ENCODE measurements around the gene TRMO. TPM values are rescaled to one million over a fixed set of nuclear protein-coding genes. Genes with fewer than 3 reads are reported as not detected.

Gene TRMO, protein sequence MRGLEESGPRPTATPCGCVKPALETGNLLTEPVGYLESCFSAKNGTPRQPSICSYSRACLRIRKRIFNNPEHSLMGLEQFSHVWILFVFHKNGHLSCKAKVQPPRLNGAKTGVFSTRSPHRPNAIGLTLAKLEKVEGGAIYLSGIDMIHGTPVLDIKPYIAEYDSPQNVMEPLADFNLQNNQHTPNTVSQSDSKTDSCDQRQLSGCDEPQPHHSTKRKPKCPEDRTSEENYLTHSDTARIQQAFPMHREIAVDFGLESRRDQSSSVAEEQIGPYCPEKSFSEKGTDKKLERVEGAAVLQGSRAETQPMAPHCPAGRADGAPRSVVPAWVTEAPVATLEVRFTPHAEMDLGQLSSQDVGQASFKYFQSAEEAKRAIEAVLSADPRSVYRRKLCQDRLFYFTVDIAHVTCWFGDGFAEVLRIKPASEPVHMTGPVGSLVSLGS
- total RNA-seq (10 to 100 TPM in 2 of 4 donors, 1 to 10 TPM in 2; 7.0 to 11.7 (median 8.6) TPM), polyA plus RNA-seq (10 to 100 TPM in 1 of 3 donors, 1 to 10 TPM in 2; 6.7 to 13.9 (median 9.2) TPM)
- long read RNA-seq, donor 1, partial matches to known transcripts = 1 of 2 reads
- long read RNA-seq, donor 1, other reads (novel, unspliced or antisense) = 1 of 2 reads
- long read RNA-seq, donor 2, partial matches to known transcripts = 0 of 7 reads
- long read RNA-seq, donor 2, other reads (novel, unspliced or antisense) = 4 of 7 reads

DNA sequence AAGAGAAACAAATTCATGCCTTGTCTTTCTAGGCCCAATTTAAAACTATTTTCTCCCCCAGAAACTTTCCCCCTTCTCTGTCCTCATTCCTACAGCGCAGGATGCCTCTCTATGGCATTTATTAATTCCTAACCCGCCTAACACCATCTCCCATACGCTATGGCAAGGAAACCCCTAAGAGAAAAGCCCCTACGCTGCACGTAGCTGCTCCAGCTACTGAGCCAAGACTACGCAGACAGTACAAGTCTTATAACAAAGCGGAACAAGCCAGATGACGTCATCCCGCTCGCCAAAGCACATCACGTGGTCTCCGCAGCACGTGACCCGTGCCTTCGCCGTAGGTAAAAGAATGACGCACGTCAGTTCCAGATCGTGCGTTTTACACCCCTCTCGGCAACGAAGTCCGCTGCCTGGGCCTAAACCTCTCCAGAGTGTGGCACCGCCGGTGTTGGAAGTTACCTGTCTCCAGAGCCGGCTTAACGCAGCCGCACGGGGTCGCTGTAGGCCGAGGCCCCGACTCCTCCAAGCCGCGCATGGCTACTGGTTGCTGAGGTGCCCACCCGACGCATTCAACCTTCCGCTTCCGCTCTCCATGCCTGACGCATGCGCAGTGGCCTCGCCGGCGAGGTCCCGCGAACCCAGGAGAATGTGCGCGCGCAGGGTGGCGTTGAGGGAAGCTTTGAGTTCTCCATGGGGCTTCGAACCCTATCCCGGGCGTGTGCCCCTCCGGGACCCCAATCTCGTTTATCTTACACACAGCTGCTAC is at the start of gene TRMO:
Gene TRMO (minus strand): TSS at position 542 of the 766 bp plus-strand sequence. CDS start 7 bp downstream, at position 535.
- Histone ChIP-seq H3K27ac (peak within 1 kb of the TSS; percentile 96), H3K27me3 (ENCODE audit: insufficient read depth in 3 of 3, low read length in 2 of 3) (no peaks in the 10 kb centered on the region), H3K9me3 (no peaks in the 10 kb centered on the region), H3K4me1 (peaks cover 14% of the 10 kb centered on the region), H3K36me3 (ENCODE audit: insufficient read depth in 1 of 2, low read depth in 1 of 2) (no peaks in the 10 kb centered on the region), H3K4me3 (peak within 1 kb of the TSS; percentile 72)
- peak; percentile 64 for TF ChIP-seq CTCF (IDR thresholded peaks at IDR 0.05)
- DNase-seq = peak; percentile 98 to 99
- 0% methylated on average over 54 of the region's 54 CpGs for WGBS, 3 donors
- intact Hi-C loops (cut with DNase I) = loop anchor here (2.0 to 5.0 kb wide), 4 partner anchors 59 to 333 kb away; partner anchors contain the start of genes NANS (in 1 of the 2) and TBC1D2 (in 1 of the 2)
- ATAC-seq = peak; percentile 95 to 96 (median 95)

DNA sequence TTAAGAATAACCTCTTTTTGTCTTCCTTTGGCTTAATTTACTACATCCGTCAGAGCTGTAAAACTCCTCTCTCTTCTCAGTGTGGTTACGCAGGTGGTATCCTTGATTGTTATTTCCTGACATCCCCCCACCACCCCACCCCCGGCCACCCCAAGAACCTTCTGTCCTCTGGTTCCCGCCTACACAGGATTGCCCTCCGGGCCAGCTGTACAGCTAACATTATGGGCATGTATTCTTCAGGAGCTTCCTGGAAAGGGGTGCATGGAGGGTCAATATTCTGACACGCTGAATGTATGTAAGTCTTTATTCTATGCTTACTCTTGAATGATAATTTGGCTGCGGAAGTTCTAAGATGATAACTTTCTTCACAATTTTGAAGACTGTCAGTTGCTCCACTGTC is 47.9 kb upstream of the TRMO start:
- TF ChIP-seq CTCF (IDR thresholded peaks at IDR 0.05) = no peak
- ATAC-seq (no peak), DNase-seq (no peak)
- Histone ChIP-seq H3K4me3 (no peak overlapping the region), H3K4me1 (no peaks in the 10 kb centered on the region), H3K27ac (no peak overlapping the region), H3K27me3 (ENCODE audit: insufficient read depth in 3 of 3, low read length in 2 of 3) (peaks cover 0 to 8% (median 0%) of the 10 kb centered on the region in 3 donors), H3K9me3 (no peaks in the 10 kb centered on the region), H3K36me3 (ENCODE audit: insufficient read depth in 1 of 2, low read depth in 1 of 2) (no peaks in the 10 kb centered on the region)
- 54 to 63% (median 60%) methylated on average over 7 of the region's 7 CpGs for WGBS, 3 donors
- intact Hi-C loops (cut with DNase I) = no loop called here

- no peaks in the 10 kb centered on the region for H3K4me1 ChIP-seq
- DNase-seq (no peak), ATAC-seq (no peak)
- intact Hi-C loops (cut with DNase I) = no loop called here
- no peak overlapping the region for H3K4me3 ChIP-seq
- H3K27me3 ChIP-seq (ENCODE audit: insufficient read depth in 3 of 3, low read length in 2 of 3) = peaks cover 0 to 8% (median 0%) of the 10 kb centered on the region in 3 donors
- no peak for TF ChIP-seq CTCF (IDR thresholded peaks at IDR 0.05)
- H3K9me3 ChIP-seq = no peaks in the 10 kb centered on the region
- 49 to 79% (median 53%) methylated on average over 2 of the region's 2 CpGs for WGBS, 3 donors
- H3K36me3 ChIP-seq (ENCODE audit: insufficient read depth in 1 of 2, low read depth in 1 of 2) = no peaks in the 10 kb centered on the region
- H3K27ac ChIP-seq = no peak overlapping the region
Observed at GRCh38 chr9:97969014-97969413, 46.7 kb upstream of the TRMO start.

DNA sequence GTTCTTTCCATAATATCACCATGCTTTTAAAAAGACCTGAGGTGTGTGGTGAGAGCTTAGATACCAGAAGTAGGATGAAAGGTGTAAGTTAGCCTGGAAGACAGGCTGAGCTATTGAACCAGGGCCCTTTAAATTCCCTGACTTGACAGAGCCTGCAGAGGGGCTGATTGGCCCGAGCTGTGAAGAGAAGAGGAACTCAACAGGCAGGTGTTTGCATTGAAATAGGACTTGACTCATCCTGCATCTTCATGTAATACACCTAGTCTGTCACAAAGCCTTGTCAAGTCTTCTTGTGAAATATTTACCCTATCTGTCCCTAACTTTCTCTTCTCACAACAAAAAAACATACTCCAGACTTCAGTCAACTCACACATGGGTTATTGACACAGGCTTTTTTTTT is 44.2 kb upstream of the TRMO start:
- peaks cover 7% of the 10 kb centered on the region for H3K4me1 ChIP-seq
- ATAC-seq = peak in 1 of 4 donors; percentile 51

More for the DNA sequence above, 44.2 kb upstream of the TRMO start:
- no peaks in the 10 kb centered on the region for H3K27me3 ChIP-seq (ENCODE audit: insufficient read depth in 3 of 3, low read length in 2 of 3)
- WGBS, 3 donors = 27 to 38% (median 27%) methylated on average over 1 of the region's 1 CpG
- no peaks in the 10 kb centered on the region for H3K36me3 ChIP-seq (ENCODE audit: insufficient read depth in 1 of 2, low read depth in 1 of 2)
- no peak overlapping the region for H3K4me3 ChIP-seq
- no peak for DNase-seq
- H3K27ac ChIP-seq = no peak overlapping the region
- no peaks in the 10 kb centered on the region for H3K9me3 ChIP-seq
- TF ChIP-seq CTCF (IDR thresholded peaks at IDR 0.05) = no peak
- intact Hi-C loops (cut with DNase I) = no loop called here

Measured in psoas muscle (tissue), 8 donors.